ENCODE data around the gene FAM240A.

The FAM240A gene

DNA sequence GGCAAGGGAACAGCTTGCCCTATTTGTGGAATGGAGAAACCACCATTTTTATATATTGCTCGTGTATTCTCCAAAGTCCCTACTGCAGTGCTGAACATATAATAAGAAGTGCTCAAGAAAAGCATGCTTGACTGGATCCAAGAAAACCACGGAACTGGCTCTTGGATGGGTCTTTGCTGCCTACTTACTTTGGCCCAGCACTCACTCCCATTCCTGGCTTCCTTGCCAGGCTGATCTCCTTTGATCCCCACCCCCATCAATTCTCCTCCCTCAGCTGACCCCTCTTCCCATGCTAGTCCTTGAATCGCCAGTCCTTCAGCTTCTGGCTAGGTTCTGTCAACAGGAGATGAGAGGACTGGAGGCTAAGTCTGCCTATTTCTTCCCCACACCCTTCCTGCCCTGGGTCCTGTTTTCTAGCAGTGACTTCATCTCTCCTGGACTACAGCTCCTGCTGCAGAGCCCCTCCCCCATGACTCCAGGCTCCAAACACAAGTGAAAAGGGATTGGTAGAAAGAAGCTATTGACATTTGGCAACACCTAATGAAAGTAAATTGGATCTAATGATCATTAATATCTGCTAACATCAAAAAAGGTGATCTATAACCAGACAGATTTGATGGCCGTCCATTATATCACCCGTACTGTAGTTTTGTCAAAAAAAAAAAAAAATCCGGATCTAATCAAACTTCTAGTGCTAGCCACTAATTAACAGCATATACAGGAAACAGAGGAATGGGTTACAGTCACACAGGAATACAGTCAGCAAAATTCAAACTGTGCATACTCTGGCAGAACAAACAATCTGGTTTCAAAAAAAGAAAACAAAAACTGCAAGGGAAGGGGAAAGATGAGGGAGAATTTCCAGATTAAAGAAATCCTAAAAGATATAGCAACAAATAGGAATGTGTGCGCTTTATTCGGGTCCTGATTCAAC is 7.8 kb downstream of the FAM240A start:
- TF ChIP-seq, protein P1, sequence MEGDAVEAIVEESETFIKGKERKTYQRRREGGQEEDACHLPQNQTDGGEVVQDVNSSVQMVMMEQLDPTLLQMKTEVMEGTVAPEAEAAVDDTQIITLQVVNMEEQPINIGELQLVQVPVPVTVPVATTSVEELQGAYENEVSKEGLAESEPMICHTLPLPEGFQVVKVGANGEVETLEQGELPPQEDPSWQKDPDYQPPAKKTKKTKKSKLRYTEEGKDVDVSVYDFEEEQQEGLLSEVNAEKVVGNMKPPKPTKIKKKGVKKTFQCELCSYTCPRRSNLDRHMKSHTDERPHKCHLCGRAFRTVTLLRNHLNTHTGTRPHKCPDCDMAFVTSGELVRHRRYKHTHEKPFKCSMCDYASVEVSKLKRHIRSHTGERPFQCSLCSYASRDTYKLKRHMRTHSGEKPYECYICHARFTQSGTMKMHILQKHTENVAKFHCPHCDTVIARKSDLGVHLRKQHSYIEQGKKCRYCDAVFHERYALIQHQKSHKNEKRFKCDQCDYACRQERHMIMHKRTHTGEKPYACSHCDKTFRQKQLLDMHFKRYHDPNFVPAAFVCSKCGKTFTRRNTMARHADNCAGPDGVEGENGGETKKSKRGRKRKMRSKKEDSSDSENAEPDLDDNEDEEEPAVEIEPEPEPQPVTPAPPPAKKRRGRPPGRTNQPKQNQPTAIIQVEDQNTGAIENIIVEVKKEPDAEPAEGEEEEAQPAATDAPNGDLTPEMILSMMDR (conservative IDR thresholded peaks at IDR 0.05): no peak
- H3K27ac ChIP-seq: peak overlapping the region; percentile 68

DNA sequence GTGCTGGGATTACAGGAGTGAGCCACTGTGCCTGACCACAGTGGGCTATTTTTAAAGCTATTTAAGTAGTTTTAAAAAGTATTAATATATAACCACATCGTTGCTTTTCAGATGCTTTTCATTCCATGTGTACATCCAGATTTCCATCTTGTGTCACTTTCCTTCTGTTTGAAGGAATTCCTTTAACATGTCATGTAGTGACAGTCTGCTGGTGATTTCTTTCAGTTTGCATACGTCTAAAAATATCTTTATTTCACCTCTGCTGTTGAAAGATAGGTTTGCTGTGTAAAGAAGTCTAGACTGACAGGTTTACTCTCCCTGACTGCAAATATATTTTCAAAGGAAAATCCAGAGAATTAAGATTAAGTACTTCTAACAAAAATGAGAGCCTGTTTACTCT is 12.2 kb downstream of the FAM240A start:
- TF ChIP-seq, protein P1 (conservative IDR thresholded peaks at IDR 0.05): no peak
- H3K27ac ChIP-seq: peak overlapping the region; percentile 73; the same call in 1 of the 2 replicates

DNA sequence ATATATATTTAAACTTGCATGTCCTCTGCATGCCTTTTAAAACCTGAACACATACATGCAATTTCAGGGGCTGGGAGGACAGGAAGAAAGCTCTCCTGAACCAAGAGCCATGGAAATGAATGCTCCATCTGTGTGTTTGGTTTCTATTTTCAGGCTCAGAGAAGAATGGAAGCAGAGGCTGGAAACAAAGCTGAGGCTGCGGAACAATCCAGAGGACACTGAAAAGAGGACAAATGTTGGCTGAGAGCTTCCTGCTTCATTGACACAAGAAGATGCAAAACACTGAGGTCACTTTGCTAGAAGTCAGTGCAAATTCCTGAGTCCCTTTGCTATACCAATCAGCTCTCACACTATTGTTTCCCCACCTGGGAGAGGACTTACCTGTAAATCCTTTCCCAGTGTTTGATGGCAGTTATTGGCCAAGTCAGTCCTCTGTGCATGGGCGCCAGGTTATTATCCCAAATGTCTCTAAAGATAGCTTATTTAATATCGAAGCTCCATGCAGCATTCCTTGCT is 12.7 kb downstream of the FAM240A start:
- peak overlapping the region; percentile 73 for H3K27ac ChIP-seq
- TF ChIP-seq, protein P1 (conservative IDR thresholded peaks at IDR 0.05): no peak

DNA sequence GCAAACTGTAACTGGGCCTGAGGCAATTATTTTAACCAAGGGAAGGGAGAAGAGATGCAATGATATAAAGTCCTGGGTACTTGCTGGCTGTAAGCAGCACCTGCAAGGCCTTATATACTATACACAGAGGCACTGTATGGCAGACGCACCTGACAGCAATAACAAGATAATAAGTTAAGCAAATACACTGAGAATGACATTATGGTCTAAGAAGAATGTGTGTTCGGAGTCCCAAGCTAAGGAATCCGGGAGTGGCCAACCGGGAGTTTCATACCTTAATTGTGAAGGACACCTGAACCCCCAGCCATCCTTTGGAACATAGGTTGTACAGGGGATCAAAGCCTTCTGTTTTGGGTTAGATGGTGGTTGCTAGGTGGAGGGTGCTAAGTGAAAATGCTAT is 13.7 kb downstream of the FAM240A start:
- peak overlapping the region; percentile 73 for H3K27ac ChIP-seq
- TF ChIP-seq, protein P1 (conservative IDR thresholded peaks at IDR 0.05): no peak

DNA sequence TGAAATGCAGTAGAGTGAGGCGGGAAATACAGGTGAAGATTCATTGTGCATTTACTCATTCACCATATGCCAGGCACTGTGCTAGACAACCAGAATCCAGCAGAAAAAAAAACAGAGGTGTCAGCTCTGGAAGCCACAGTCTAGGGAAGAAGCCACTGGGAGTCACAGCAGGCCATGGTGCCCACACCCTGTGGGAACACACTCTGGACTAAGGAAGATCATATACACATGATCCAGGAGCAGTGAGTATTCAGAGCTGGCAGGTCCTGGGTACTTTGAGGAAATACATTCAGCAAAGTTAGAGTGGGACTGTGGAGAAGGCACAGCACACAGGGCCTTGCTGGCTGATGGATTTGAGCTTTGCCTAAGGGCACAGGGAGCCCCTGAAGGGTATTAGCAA is 14.8 kb downstream of the FAM240A start:
- TF ChIP-seq, protein P1 (conservative IDR thresholded peaks at IDR 0.05): no peak
- peak overlapping the region; percentile 73 for H3K27ac ChIP-seq

DNA sequence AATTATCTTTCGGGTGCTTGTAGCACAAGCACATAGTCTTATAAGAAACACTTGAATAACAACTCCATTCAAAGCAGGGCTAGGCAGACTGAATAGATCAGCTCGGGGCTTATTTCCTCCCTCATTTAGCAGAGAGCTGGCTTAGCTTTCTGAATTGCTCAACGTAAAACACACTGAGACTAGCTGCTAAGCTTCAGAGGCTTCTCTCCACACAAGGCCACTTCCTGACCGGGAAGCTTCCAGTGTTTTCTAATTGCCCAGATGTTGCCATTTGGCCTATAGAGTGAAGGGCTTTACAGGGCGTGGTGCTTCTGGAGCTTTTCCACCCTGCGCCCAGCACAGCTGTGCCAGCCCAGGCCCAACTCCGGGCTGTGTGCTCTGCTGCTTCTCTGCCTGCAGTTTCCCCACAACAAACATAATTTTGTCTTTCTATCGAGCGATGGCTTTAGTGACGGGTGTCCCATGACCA is 16.6 kb downstream of the FAM240A start:
- TF ChIP-seq, protein P1 (conservative IDR thresholded peaks at IDR 0.05): no peak
- H3K27ac ChIP-seq: no peak overlapping the region; the same call in 1 of the 2 replicates
